HEK293 (cell line): ENCODE results near the gene AP1AR.

Source experiments
- CTCF ChIP-seq: fragments of 450-650 bp; formaldehyde crosslinking; IDR thresholded peaks from 2 replicates; pipeline ENCODE4 v1.5.1; 2016; ENCODE audit warnings: missing biosample characterization, missing genetic modification characterization
- GFI1B ChIP-seq: fragments of 450-650 bp; formaldehyde crosslinking; IDR thresholded peaks from 2 replicates; pipeline ENCODE4 v1.5.1; 2016; ENCODE audit warnings: missing biosample characterization, missing genetic modification characterization
- GLI4 ChIP-seq: fragments of 450-650 bp; formaldehyde crosslinking; IDR thresholded peaks from 2 replicates; pipeline ENCODE4 v1.5.1; 2016; ENCODE audit warnings: missing biosample characterization, missing genetic modification characterization
- KLF8 ChIP-seq: fragments of 450-650 bp; formaldehyde crosslinking; IDR thresholded peaks from 2 replicates; pipeline ENCODE4 v1.5.1; 2016; ENCODE audit warnings: missing biosample characterization, missing genetic modification characterization
- PRDM10 ChIP-seq: fragments of 450-650 bp; formaldehyde crosslinking; IDR thresholded peaks from 2 replicates; pipeline ENCODE4 v1.5.1; 2016; ENCODE audit warnings: missing biosample characterization, missing genetic modification characterization
- SP2 ChIP-seq: fragments of 450-650 bp; formaldehyde crosslinking; IDR thresholded peaks from 2 replicates; pipeline ENCODE4 v1.5.1; 2016; ENCODE audit warnings: missing biosample characterization, missing genetic modification characterization
- ZBTB10 ChIP-seq: fragments of 450-650 bp; formaldehyde crosslinking; IDR thresholded peaks from 2 replicates; pipeline ENCODE4 v1.5.1; 2016; ENCODE audit warnings: missing biosample characterization, missing genetic modification characterization
- ZBTB21 ChIP-seq: fragments of 450-650 bp; formaldehyde crosslinking; IDR thresholded peaks from 2 replicates; pipeline ENCODE4 v1.5.1; 2017; ENCODE audit warnings: missing biosample characterization, missing genetic modification characterization
- ZNF404 ChIP-seq: fragments of 450-650 bp; formaldehyde crosslinking; IDR thresholded peaks from 2 replicates; pipeline ENCODE4 v1.5.1; 2017; ENCODE audit warnings: missing biosample characterization, missing genetic modification characterization
- ZNF48 ChIP-seq: fragments of 450-650 bp; formaldehyde crosslinking; IDR thresholded peaks from 2 replicates; pipeline ENCODE4 v1.5.1; 2016; ENCODE audit warnings: missing biosample characterization, missing genetic modification characterization
- ZNF530 ChIP-seq: fragments of 450-650 bp; formaldehyde crosslinking; IDR thresholded peaks from 2 replicates; pipeline ENCODE4 v1.5.1; 2016; ENCODE audit warnings: low read depth, missing biosample characterization, missing genetic modification characterization
- ZNF571 ChIP-seq: fragments of 450-650 bp; formaldehyde crosslinking; IDR thresholded peaks from 2 replicates; pipeline ENCODE4 v1.5.0; 2017; ENCODE audit warnings: missing biosample characterization, missing genetic modification characterization
- ZNF624 ChIP-seq: fragments of 450-650 bp; formaldehyde crosslinking; IDR thresholded peaks from 2 replicates; pipeline ENCODE4 v1.5.1; 2017; ENCODE audit warnings: missing biosample characterization, missing genetic modification characterization
- TF ChIP-seq, protein P1 (sequence below): fragments of 450-650 bp; formaldehyde crosslinking; IDR thresholded peaks from 2 replicates; pipeline ENCODE4 v1.5.1; 2016; ENCODE audit warnings: missing biosample characterization, missing genetic modification characterization

DNA sequence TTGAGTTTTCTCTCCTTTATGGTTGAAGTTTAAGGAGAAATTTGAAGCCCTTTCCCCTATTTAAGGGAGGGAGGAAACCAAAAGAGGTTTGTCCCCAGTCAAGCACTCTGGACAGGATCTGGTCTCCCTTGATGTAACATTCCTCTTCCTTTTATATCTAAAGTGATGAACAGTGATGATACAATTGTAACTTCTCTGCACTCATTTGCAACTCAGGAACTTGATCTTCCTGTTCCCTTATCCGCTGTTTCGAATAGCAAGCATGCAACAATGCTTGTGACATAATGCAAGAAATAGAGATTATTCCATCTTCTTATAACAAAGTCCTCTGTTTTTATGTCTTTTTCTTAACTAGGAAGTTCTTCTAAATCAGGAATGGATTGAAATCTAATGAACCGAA is 83.9 kb downstream of the AP1AR start:
- TF ChIP-seq, protein P1, sequence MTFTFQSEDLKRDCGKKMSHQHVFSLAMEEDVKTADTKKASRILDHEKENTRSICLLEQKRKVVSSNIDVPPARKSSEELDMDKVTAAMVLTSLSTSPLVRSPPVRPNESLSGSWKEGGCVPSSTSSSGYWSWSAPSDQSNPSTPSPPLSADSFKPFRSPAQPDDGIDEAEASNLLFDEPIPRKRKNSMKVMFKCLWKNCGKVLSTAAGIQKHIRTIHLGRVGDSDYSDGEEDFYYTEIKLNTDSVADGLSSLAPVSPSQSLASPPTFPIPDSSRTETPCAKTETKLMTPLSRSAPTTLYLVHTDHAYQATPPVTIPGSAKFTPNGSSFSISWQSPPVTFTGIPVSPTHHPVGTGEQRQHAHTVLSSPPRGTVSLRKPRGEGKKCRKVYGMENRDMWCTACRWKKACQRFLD (tag by site-specific recombination) = no peak
- no peak for TF ChIP-seq ZNF404 (tag by site-specific recombination)
- no peak for TF ChIP-seq CTCF (tag by site-specific recombination)
- TF ChIP-seq ZNF48 (tag by site-specific recombination) = no peak
- TF ChIP-seq ZNF624 (tag by site-specific recombination) = no peak
- no peak for TF ChIP-seq ZNF530
- TF ChIP-seq SP2 (tag by site-specific recombination) = no peak
- TF ChIP-seq PRDM10 (tag by site-specific recombination) = no peak
- TF ChIP-seq GFI1B (tag by site-specific recombination) = no peak
- no peak for TF ChIP-seq ZNF571
- TF ChIP-seq KLF8 (tag by site-specific recombination) = no peak
- no peak for TF ChIP-seq ZBTB21 (tag by site-specific recombination)
- no peak for TF ChIP-seq GLI4 (tag by site-specific recombination)
- no peak for TF ChIP-seq ZBTB10 (tag by site-specific recombination)
